Measurements from ENCODE around the gene DARS1.
A peak's percentile ranks its signal among the peaks of the same experiment; 100 is the strongest.
"Not testable (repeated sequence)": the region's sequence is repeated elsewhere in the genome, so short reads cannot be mapped to it uniquely, and the experiment has no call there.

The DARS1 gene

GRCh38 chr2:135885709-135886108, 99.7 kb downstream of the DARS1 start:
- no peak for DNase-seq (ENCODE audit: low spot score)

- DNase-seq (ENCODE audit: low spot score): no peak
These were observed 103.0 kb downstream of the DARS1 start for GRCh38 chr2:135882415-135882814.

- DNase-seq (ENCODE audit: low spot score): not testable (repeated sequence)
These were observed 108.7 kb downstream of the DARS1 start for GRCh38 chr2:135876770-135877169.

- peak; percentile 93 for DNase-seq (ENCODE audit: low spot score)
These were observed 109.2 kb downstream of the DARS1 start, which contains the start of gene MCM6 for GRCh38 chr2:135876066-135876711. Gene MCM6 (minus strand): TSS chr2:135876443. CDS start chr2:135876365, 78 bp downstream.

- DNase-seq (ENCODE audit: low spot score): peak; percentile 40
These were observed 109.8 kb downstream of the DARS1 start for GRCh38 chr2:135875491-135876065.

- no peak for DNase-seq (ENCODE audit: low spot score)
These were observed 110.6 kb downstream of the DARS1 start for GRCh38 chr2:135874777-135875365.

GRCh38 chr2:135870571-135870970, 114.9 kb downstream of the DARS1 start:
- no peak for DNase-seq (ENCODE audit: low spot score)

- DNase-seq (ENCODE audit: low spot score): no peak
These were observed 122.2 kb downstream of the DARS1 start for GRCh38 chr2:135863233-135863632.

- DNase-seq (ENCODE audit: low spot score): no peak
These were observed 122.7 kb downstream of the DARS1 start for GRCh38 chr2:135862718-135863117.
